Gastroesophageal sphincter (tissue), 3 donors: ENCODE data around the gene SUGCT.

Experiments
- POLR2A ChIP-seq, 2 donors: fragments of 450-650 bp; IDR thresholded peaks; one replicate each; pipeline ENCODE4 v1.6.1; 2017; ENCODE audit warnings: antibody characterized with exemption in 2 of 2, mild to moderate bottlenecking in 2 of 2, moderate library complexity in 1 of 2
- TF ChIP-seq, protein P1 (sequence below), 4 experiments: fragments of 200-600 bp in 2 of 4; fragments of 450-650 bp in 2 of 4; sonication (generic) in 1 of 4; IDR thresholded peaks; one replicate each; pipeline ENCODE4 v1.5.1; 2017 to 2019; ENCODE audit warnings: antibody characterized with exemption in 4 of 4, mild to moderate bottlenecking in 2 of 4, moderate library complexity in 2 of 4

DNA sequence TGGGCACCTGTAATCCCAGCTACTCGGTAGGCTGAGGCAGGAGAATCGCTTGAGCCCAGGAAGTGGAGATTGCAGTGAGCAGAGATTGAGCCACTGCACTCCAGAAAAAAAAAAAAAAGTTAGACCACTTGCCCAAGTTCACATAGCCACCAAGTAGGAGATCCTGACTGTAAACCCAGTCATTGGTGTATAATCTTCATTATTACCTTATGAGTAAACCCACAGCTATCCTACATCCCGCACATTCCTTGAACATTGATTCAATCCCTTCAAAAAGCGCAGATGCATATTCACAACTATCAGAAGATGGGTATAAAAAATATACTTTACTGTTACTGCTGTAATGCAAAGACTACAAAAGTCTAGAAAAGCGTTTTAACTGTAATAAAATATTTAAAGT is 512.9 kb downstream of the SUGCT start:
- no peak for TF ChIP-seq POLR2A (IDR thresholded peaks at IDR 0.05)
- TF ChIP-seq, protein P1, sequence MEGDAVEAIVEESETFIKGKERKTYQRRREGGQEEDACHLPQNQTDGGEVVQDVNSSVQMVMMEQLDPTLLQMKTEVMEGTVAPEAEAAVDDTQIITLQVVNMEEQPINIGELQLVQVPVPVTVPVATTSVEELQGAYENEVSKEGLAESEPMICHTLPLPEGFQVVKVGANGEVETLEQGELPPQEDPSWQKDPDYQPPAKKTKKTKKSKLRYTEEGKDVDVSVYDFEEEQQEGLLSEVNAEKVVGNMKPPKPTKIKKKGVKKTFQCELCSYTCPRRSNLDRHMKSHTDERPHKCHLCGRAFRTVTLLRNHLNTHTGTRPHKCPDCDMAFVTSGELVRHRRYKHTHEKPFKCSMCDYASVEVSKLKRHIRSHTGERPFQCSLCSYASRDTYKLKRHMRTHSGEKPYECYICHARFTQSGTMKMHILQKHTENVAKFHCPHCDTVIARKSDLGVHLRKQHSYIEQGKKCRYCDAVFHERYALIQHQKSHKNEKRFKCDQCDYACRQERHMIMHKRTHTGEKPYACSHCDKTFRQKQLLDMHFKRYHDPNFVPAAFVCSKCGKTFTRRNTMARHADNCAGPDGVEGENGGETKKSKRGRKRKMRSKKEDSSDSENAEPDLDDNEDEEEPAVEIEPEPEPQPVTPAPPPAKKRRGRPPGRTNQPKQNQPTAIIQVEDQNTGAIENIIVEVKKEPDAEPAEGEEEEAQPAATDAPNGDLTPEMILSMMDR (IDR thresholded peaks at IDR 0.05), result no peak
